ENCODE results near the gene DDX39B. TPM values are rescaled to one million over a fixed set of nuclear protein-coding genes. Genes with fewer than 3 reads are reported as not detected.

The DDX39B gene
- total RNA-seq, 1 donor from 2014 or later: 331 TPM

DNA sequence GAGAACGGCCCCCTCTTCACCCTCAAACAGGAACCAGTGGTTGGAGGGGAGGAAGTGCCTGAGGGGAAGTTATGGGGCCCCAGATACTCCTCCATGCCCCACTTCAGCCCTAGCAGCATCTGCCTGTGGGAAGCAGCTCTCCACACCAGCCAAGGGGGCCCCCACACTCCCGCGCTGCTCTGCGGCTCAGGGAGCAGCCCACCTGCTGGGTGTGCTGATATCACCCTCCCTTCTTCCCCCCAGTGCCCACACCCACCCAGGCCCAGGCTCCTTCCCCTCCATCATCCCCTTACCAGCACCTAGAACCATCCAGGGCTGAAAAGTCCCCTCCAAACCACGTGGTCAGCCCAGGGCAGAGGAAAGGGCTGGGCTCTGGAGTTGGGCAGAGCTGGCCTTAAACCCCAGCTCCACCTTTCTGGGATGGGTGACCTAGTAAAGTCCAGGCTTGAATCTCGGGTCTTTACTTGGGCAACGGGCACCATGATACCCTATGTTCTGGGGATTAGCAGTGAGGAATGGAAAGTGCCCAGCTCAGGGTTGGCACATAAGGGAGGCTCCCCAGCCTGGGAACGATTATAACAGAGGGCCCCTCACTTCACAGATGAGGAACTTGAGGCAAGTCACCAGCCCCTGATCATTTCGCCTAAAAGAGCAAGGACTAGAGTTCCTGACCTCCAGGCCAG lies 44.9 kb upstream of the DDX39B start:
- Mint-ChIP-seq H3K27ac (ENCODE audit: unreplicated experiment) (no peak overlapping the region), H3K4me3 (ENCODE audit: unreplicated experiment) (no peak overlapping the region), H3K36me3 (ENCODE audit: unreplicated experiment) (no peaks in the 10 kb centered on the region), H3K27me3 (ENCODE audit: unreplicated experiment) (no peaks in the 10 kb centered on the region), H3K4me1 (ENCODE audit: unreplicated experiment) (peaks cover 2% of the 10 kb centered on the region), H3K9me3 (ENCODE audit: unreplicated experiment) (no peaks in the 10 kb centered on the region)
- TF ChIP-seq, protein P1, sequence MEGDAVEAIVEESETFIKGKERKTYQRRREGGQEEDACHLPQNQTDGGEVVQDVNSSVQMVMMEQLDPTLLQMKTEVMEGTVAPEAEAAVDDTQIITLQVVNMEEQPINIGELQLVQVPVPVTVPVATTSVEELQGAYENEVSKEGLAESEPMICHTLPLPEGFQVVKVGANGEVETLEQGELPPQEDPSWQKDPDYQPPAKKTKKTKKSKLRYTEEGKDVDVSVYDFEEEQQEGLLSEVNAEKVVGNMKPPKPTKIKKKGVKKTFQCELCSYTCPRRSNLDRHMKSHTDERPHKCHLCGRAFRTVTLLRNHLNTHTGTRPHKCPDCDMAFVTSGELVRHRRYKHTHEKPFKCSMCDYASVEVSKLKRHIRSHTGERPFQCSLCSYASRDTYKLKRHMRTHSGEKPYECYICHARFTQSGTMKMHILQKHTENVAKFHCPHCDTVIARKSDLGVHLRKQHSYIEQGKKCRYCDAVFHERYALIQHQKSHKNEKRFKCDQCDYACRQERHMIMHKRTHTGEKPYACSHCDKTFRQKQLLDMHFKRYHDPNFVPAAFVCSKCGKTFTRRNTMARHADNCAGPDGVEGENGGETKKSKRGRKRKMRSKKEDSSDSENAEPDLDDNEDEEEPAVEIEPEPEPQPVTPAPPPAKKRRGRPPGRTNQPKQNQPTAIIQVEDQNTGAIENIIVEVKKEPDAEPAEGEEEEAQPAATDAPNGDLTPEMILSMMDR (IDR thresholded peaks at IDR 0.05): no peak
- no peak for DNase-seq (ENCODE audit: extremely low spot score, unreplicated experiment)

DNA sequence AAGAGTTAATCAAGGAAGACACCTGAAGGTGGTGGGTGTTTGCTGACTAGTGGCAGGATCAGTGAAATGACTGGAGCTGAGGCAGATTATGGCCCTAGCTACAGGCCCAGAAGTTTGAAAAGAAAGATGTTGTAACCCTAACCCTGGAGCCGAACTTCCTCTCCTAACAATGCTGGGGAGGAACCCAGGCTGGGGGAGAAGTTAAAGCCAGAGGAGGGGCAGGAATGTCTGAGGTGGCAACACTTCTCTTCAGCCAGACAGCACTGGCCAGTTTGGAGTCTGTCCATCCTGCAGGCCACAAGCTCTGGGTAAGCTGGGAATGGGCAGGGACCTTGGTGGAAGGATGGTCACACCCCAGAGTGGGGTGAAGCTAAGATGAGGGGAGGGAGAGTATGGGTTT lies 44.2 kb upstream of the DDX39B start, which contains the start of gene LST1:
TSS of gene LST1 (plus strand) at position 270 of the 400 bp plus-strand sequence. CDS start 1,023 bp downstream, outside the sequence.
- no peak within 1 kb of the TSS for H3K27ac Mint-ChIP-seq (ENCODE audit: unreplicated experiment)
- H3K4me3 Mint-ChIP-seq (ENCODE audit: unreplicated experiment): no peak within 1 kb of the TSS
- DNase-seq (ENCODE audit: extremely low spot score, unreplicated experiment): no peak
- H3K9me3 Mint-ChIP-seq (ENCODE audit: unreplicated experiment): no peaks in the 10 kb centered on the region
- H3K4me1 Mint-ChIP-seq (ENCODE audit: unreplicated experiment): peaks cover 9% of the 10 kb centered on the region
- TF ChIP-seq, protein P1 (IDR thresholded peaks at IDR 0.05): no peak
- no peaks in the 10 kb centered on the region for H3K27me3 Mint-ChIP-seq (ENCODE audit: unreplicated experiment)
- no peaks in the 10 kb centered on the region for H3K36me3 Mint-ChIP-seq (ENCODE audit: unreplicated experiment)

DNA sequence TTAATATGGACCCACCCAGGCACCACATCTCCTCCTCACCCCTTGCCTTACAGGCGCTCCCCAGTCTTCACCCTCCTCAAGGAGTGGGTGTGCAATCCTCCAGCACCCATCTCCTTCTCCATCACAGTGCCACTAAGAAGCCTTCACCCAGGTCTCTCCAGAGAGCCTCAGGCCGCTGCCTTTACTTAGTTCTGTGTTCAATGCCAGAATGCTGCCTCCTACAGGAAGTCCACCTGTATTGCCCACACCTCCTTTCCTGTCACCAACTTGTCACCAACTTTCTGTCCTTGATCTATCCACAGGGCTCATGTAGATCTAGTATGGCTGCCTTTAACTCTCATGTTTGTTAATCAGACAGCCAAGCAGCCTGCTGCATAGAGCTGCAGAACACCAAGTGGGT lies 43.7 kb upstream of the DDX39B start:
- Mint-ChIP-seq H3K36me3 (ENCODE audit: unreplicated experiment) (no peaks in the 10 kb centered on the region), H3K4me3 (ENCODE audit: unreplicated experiment) (no peak overlapping the region), H3K27me3 (ENCODE audit: unreplicated experiment) (no peaks in the 10 kb centered on the region), H3K4me1 (ENCODE audit: unreplicated experiment) (peaks cover 11% of the 10 kb centered on the region), H3K9me3 (ENCODE audit: unreplicated experiment) (no peaks in the 10 kb centered on the region), H3K27ac (ENCODE audit: unreplicated experiment) (no peak overlapping the region)
- DNase-seq (ENCODE audit: extremely low spot score, unreplicated experiment): no peak
- TF ChIP-seq, protein P1 (IDR thresholded peaks at IDR 0.05): peak; percentile 40

DNA sequence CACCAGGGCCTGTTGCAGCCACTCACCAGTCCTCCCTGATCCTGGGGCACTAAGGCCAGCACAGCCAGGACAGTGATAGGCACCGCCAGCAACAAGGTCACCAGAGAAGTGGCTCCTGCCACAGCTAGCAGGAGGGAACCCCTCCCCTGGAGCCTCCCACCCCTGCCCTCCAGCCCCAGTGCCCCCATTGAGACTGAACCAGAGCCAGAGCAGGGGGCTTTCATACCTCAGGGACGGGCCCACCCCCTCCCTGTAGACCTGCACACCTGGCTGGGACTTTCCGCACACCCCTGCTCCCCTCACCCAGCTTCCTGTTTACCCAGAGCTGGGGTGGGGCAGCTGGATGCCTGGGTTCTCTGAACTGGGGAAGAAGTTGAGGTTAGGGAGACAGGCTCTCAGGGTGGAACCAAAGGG lies 40.4 kb upstream of the DDX39B start, which contains the start of gene LTB:
TSS of gene LTB (minus strand) at position 195 of the 414 bp plus-strand sequence. CDS start at position 188, 7 bp downstream.
- Mint-ChIP-seq H3K4me3 (ENCODE audit: unreplicated experiment) (peak within 1 kb of the TSS; percentile 96), H3K36me3 (ENCODE audit: unreplicated experiment) (no peaks in the 10 kb centered on the region), H3K27ac (ENCODE audit: unreplicated experiment) (peak within 1 kb of the TSS; percentile 90), H3K27me3 (ENCODE audit: unreplicated experiment) (no peaks in the 10 kb centered on the region), H3K9me3 (ENCODE audit: unreplicated experiment) (no peaks in the 10 kb centered on the region), H3K4me1 (ENCODE audit: unreplicated experiment) (peaks cover 16% of the 10 kb centered on the region)
- no peak for DNase-seq (ENCODE audit: extremely low spot score, unreplicated experiment)
- TF ChIP-seq, protein P1 (IDR thresholded peaks at IDR 0.05): no peak

DNA sequence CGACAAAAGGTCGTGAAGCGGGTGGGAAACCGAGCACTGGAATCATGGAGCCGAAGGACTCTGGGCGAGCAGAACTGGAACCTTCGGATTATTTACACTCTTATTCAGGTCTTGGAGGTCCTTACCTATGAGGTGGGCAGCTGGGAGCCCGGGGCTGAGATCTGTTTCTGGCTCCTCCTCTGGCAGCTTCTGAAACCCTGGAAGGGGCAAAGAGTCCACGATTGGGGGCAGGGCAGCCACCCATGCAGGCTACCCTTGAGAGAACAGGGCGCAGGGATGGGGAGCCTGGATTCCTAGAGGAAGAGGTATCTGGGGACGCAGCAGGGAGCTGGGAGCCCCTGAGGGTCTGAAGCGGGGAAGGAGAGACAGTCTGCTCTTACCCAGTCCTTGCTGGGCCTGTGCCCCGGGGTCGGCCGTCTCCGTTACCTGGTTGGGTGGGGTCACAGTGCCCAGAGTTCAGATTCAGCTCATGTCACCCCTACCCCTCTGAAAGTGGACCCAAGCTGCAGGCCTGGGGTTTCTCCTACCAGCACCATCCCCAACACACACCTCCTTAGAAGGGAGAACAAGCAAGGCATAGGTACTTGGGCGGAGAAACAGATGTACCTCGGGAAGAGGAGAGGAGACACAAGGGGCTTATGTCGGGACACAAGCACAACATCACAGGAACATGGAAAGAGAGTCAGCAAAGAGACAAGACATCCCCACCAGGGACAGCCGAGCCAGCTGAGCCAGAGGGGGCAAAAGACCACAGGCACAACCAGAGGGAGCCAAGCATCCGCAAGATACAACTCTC lies 39.8 kb upstream of the DDX39B start:
- H3K27ac Mint-ChIP-seq (ENCODE audit: unreplicated experiment): peak overlapping the region; percentile 90
- H3K36me3 Mint-ChIP-seq (ENCODE audit: unreplicated experiment): no peaks in the 10 kb centered on the region
- no peaks in the 10 kb centered on the region for H3K9me3 Mint-ChIP-seq (ENCODE audit: unreplicated experiment)
- peaks cover 16% of the 10 kb centered on the region for H3K4me1 Mint-ChIP-seq (ENCODE audit: unreplicated experiment)
- no peaks in the 10 kb centered on the region for H3K27me3 Mint-ChIP-seq (ENCODE audit: unreplicated experiment)
- peak overlapping the region; percentile 96 for H3K4me3 Mint-ChIP-seq (ENCODE audit: unreplicated experiment)
- no peak for DNase-seq (ENCODE audit: extremely low spot score, unreplicated experiment)
- TF ChIP-seq, protein P1 (IDR thresholded peaks at IDR 0.05): no peak

All from osteocyte (in vitro differentiated cells).